Activated naive CD4-positive, alpha-beta T cell treated with anti-CD3 and anti-CD28 coated beads for 36 hours (primary cell): ENCODE measurements around the gene ZNF674. TPM values are rescaled to one million over a fixed set of nuclear protein-coding genes. Genes with fewer than 3 reads are reported as not detected.

Experiments used
- CTCF ChIA-PET: fragments of 350-600 bp; sonication (Branson Sonifier 250); formaldehyde crosslinking; loops from one replicate; lab custom pipeline; 2021; ENCODE audit warnings: antibody characterized with exemption; lab: Charles Lee
- DNase-seq: peaks from one replicate; pipeline ENCODE4 v3.0.0-alpha.2; 2020
- H3K27ac Mint-ChIP-seq: one replicate; pipeline ENCODE4 v1.8.0; 2021; ENCODE audit warnings: mild to moderate bottlenecking, mixed read lengths
- H3K27me3 Mint-ChIP-seq: one replicate; pipeline ENCODE4 v1.8.0; 2021; ENCODE audit warnings: low read depth, mixed read lengths
- H3K36me3 Mint-ChIP-seq: one replicate; pipeline ENCODE4 v1.8.0; 2021; ENCODE audit warnings: low read depth, mixed read lengths
- H3K4me1 Mint-ChIP-seq: one replicate; pipeline ENCODE4 v1.8.0; 2021; ENCODE audit warnings: low read depth, mixed read lengths
- H3K4me3 Mint-ChIP-seq: one replicate; pipeline ENCODE4 v1.8.0; 2021; ENCODE audit warnings: mild to moderate bottlenecking, moderate library complexity, mixed read lengths
- H3K9me3 Mint-ChIP-seq: one replicate; pipeline ENCODE4 v1.8.0; 2021; ENCODE audit warnings: mixed read lengths
- intact Hi-C: fragments of 100-400 bp; cut with micrococcal nuclease; formaldehyde crosslinking; loops from one replicate; pipeline ENCODE4 v1.15.1; 2023
- total RNA-seq, 2 experiments: library from RNA; stranded (reverse); gene quantifications; one replicate each; pipeline ENCODE4 v1.2.3, GENCODE V29; 2021

Gene ZNF674
- 1 to 10 TPM in 1 of 2 experiments, under 1 TPM in 1; 0.94 to 1.9 TPM for total RNA-seq

DNA sequence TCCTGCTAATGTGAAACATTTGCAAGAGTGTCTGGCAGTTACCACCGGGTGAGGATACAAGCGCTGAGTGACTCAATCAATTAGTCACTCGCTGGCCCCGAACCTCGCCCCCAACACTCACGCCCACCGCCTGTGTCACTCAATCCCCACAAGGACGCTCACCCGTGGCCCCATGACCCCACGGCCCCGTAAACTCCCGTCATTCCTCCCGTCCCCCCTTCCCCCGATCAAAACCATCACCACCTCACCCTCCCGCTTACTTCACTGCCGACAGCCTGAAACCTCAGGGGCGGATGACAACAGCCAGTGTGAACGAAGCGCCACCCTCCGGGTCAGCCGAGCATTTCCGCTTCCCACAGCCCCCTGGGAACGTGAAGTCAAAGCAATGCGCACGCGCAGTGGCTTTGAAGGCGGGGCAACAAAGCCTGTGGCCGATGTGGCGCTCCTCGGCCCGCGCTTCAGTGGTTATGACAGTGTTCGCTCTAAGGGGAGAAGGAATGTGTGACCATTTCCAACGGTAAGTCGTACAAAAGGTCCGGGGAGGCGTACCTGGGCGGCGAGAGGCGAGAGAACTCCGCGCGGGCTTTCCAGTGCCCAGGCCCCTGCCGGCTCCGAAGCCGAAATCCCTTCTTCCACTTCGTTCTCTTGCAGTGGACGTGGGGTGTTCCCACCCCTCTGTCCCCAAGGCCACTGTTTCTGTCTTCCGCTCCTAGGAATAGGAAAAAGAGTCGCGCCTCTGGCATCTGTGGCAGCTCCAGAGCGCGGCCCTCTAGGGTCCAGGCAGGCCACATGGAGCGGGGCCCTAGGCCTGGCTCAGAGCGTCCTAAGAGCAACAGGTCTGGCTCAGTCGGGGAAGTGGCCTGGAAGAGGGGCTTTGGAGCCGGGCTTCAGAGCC, at the start of gene ZNF674:
TSS of gene ZNF674 (minus strand) at position 311 of the 895 bp plus-strand sequence. CDS start 3,334 bp downstream, outside the sequence.
- CTCF ChIA-PET = no interaction called here
- H3K27ac Mint-ChIP-seq = peak within 1 kb of the TSS; percentile 98
- DNase-seq = peak; percentile 94
- peaks cover 1% of the 10 kb centered on the region for H3K9me3 Mint-ChIP-seq
- H3K4me1 Mint-ChIP-seq = peaks cover 30% of the 10 kb centered on the region
- H3K27me3 Mint-ChIP-seq = no peaks in the 10 kb centered on the region
- H3K4me3 Mint-ChIP-seq = peak within 1 kb of the TSS; percentile 95
- intact Hi-C loops = loop anchor here (1.0 kb wide), 3 partner anchors 27 to 293 kb away; no protein-coding TSS in a partner anchor
- peaks cover 6% of the 10 kb centered on the region for H3K36me3 Mint-ChIP-seq

GRCh38 chrX:46589977-46590723, 44.9 kb upstream of the ZNF674 start:
- intact Hi-C loops = loop anchor here (5.0 kb wide), 1 partner anchor 37 kb away; no protein-coding TSS in a partner anchor
- Mint-ChIP-seq H3K4me1 (peaks cover 22% of the 10 kb centered on the region), H3K27ac (no peak overlapping the region), H3K27me3 (no peaks in the 10 kb centered on the region), H3K36me3 (no peaks in the 10 kb centered on the region), H3K4me3 (no peak overlapping the region), H3K9me3 (no peaks in the 10 kb centered on the region)
- no peak for DNase-seq
- CTCF ChIA-PET = interaction anchor here (0.6 to 2.2 kb wide), 3 partner anchors 9 to 1500 kb away, joined by 3 to 6 read pairs (median 4); no protein-coding TSS in a partner anchor

DNA sequence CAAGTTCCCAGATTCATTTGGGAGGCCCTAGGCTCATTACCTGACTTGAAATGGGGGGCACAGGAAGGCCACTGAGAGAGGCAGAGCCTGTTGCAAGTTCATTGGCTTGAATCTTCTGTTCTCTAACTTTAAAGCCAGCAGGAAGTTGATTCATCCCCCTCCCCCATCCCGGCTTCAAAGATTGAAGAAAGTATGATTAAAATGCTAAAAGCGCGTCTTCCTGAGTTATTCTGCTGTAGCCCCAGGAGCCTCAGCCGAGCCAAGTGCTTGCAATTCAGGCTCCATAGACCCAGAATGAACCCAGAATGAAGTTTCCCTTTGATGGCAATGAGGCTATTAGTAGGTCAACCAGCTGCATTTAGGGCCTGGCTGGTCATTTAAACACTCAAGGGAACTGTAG, 43.0 kb upstream of the ZNF674 start:
- intact Hi-C loops = loop anchor here (5.0 kb wide), 1 partner anchor 39 kb away; no protein-coding TSS in a partner anchor
- Mint-ChIP-seq H3K27me3 (no peaks in the 10 kb centered on the region), H3K36me3 (no peaks in the 10 kb centered on the region), H3K9me3 (no peaks in the 10 kb centered on the region), H3K4me3 (peak overlapping the region; percentile 34), H3K27ac (peak overlapping the region; percentile 80), H3K4me1 (peaks cover 22% of the 10 kb centered on the region)
- CTCF ChIA-PET = interaction anchor here (0.5 to 2.2 kb wide), 5 partner anchors 11 to 202 kb away, joined by 3 to 6 read pairs (median 5); no protein-coding TSS in a partner anchor
- DNase-seq = peak; percentile 78

- peaks cover 22% of the 10 kb centered on the region for H3K4me1 Mint-ChIP-seq
- H3K27ac Mint-ChIP-seq = peak overlapping the region; percentile 80
- no peaks in the 10 kb centered on the region for H3K36me3 Mint-ChIP-seq
- CTCF ChIA-PET = interaction anchor here (0.5 to 1.3 kb wide), 3 partner anchors 9 to 203 kb away, joined by 3 to 6 read pairs (median 4); no protein-coding TSS in a partner anchor
- DNase-seq = no peak
- intact Hi-C loops = loop anchor here (5.0 kb wide), 1 partner anchor 40 kb away; no protein-coding TSS in a partner anchor
- no peaks in the 10 kb centered on the region for H3K9me3 Mint-ChIP-seq
- H3K4me3 Mint-ChIP-seq = peak overlapping the region; percentile 29
- H3K27me3 Mint-ChIP-seq = no peaks in the 10 kb centered on the region
These were observed 42.5 kb upstream of the ZNF674 start for GRCh38 chrX:46587753-46588171.

DNA sequence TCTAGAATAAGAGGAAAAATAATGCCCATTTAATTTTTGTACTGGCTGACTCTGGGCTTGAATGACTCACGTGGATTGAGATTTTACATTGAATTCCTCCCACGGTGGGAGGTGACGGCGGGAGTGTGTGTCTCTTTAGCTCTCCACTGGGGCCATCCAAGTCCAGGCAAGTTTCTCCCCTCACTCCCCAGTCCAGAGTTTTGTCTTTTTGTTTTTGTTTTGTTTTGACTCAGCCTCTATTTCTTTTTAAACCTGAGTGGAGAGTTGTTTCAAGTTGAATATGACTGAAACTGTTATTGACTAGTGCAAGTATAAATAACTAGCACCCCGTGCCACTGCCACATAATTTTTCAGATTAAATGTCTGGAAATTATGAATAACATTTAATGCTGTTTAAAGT, 41.9 kb upstream of the ZNF674 start:
- H3K36me3 Mint-ChIP-seq = no peaks in the 10 kb centered on the region
- no peaks in the 10 kb centered on the region for H3K27me3 Mint-ChIP-seq
- H3K9me3 Mint-ChIP-seq = no peaks in the 10 kb centered on the region
- peaks cover 22% of the 10 kb centered on the region for H3K4me1 Mint-ChIP-seq
- H3K4me3 Mint-ChIP-seq = peak overlapping the region; percentile 27
- no peak for DNase-seq
- H3K27ac Mint-ChIP-seq = peak overlapping the region; percentile 13
- CTCF ChIA-PET = interaction anchor here (0.9 to 1.3 kb wide), 2 partner anchors 8 to 13 kb away, joined by 3 to 4 read pairs; no protein-coding TSS in a partner anchor
- intact Hi-C loops = loop anchor here (5.0 kb wide), 1 partner anchor 40 kb away; no protein-coding TSS in a partner anchor

DNA sequence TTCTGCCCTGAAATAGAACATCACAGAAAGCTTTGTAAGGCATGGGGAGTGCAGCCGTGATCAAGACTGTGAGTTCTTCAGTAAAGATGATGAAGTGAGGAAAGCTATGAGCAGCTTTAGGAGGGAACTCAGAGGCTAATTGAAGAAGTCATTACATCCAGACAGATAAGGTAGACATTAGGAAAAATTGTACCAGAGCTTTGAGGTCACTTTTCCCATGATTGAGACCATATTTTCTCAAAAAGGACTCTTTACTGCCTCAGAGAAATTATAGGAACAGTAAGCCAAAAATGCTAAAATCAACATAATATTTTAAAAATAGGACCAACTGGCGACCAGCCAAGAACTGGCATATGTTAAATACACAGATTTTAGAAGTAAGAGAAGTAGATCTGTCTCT, 39.5 kb upstream of the ZNF674 start:
- DNase-seq = no peak
- Mint-ChIP-seq H3K27ac (no peak overlapping the region), H3K36me3 (no peaks in the 10 kb centered on the region), H3K27me3 (no peaks in the 10 kb centered on the region), H3K9me3 (no peaks in the 10 kb centered on the region), H3K4me1 (peaks cover 18% of the 10 kb centered on the region), H3K4me3 (no peak overlapping the region)
- intact Hi-C loops = loop anchor here (5.0 kb wide), 1 partner anchor 43 kb away; no protein-coding TSS in a partner anchor
- CTCF ChIA-PET = no interaction called here

DNA sequence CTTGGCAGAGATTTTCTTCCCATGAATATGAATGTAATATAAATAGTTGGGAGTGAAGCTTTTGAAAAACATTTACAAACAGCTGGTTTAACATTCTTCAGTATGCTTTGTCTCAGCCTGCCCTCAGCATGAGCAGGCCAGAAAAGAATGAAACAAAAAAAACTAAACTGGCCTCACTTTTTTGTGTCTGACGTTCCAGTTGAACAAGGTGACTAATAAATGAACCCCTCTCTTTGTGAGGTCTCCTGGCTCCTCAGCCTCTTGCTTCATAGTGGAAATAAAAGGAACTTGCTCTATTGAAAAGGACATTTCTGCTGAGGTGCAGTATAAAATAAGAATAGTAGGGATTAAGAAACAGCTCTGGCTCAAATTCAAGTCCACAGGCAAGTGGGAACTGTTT, 37.7 kb upstream of the ZNF674 start:
- intact Hi-C loops = no loop called here
- H3K4me3 Mint-ChIP-seq = no peak overlapping the region
- peaks cover 13% of the 10 kb centered on the region for H3K4me1 Mint-ChIP-seq
- H3K9me3 Mint-ChIP-seq = no peaks in the 10 kb centered on the region
- no peak overlapping the region for H3K27ac Mint-ChIP-seq
- H3K36me3 Mint-ChIP-seq = no peaks in the 10 kb centered on the region
- no peaks in the 10 kb centered on the region for H3K27me3 Mint-ChIP-seq
- no peak for DNase-seq
- CTCF ChIA-PET = interaction anchor here (1.1 kb wide), 1 partner anchor 10 kb away, joined by 3 read pairs; no protein-coding TSS in a partner anchor

- intact Hi-C loops = no loop called here
- Mint-ChIP-seq H3K27ac (no peak overlapping the region), H3K36me3 (no peaks in the 10 kb centered on the region), H3K9me3 (no peaks in the 10 kb centered on the region), H3K4me3 (no peak overlapping the region), H3K27me3 (no peaks in the 10 kb centered on the region), H3K4me1 (peaks cover 11% of the 10 kb centered on the region)
- no peak for DNase-seq
- CTCF ChIA-PET = no interaction called here
These were observed 37.1 kb upstream of the ZNF674 start for GRCh38 chrX:46582325-46582724.

- DNase-seq = no peak
- CTCF ChIA-PET = no interaction called here
- Mint-ChIP-seq H3K27me3 (no peaks in the 10 kb centered on the region), H3K36me3 (no peaks in the 10 kb centered on the region), H3K4me1 (peaks cover 22% of the 10 kb centered on the region), H3K4me3 (no peak overlapping the region), H3K9me3 (no peaks in the 10 kb centered on the region), H3K27ac (no peak overlapping the region)
- intact Hi-C loops = no loop called here
These were observed 35.4 kb upstream of the ZNF674 start for GRCh38 chrX:46580613-46581012.

GRCh38 chrX:46579250-46579649, 34.0 kb upstream of the ZNF674 start:
- H3K9me3 Mint-ChIP-seq = no peaks in the 10 kb centered on the region
- H3K36me3 Mint-ChIP-seq = no peaks in the 10 kb centered on the region
- H3K27me3 Mint-ChIP-seq = peaks cover 2% of the 10 kb centered on the region
- CTCF ChIA-PET = interaction anchor here (1.9 kb wide), 1 partner anchor 8 kb away, joined by 4 read pairs; no protein-coding TSS in a partner anchor
- intact Hi-C loops = no loop called here
- H3K4me1 Mint-ChIP-seq = peaks cover 25% of the 10 kb centered on the region
- DNase-seq = no peak
- H3K4me3 Mint-ChIP-seq = no peak overlapping the region
- no peak overlapping the region for H3K27ac Mint-ChIP-seq

DNA sequence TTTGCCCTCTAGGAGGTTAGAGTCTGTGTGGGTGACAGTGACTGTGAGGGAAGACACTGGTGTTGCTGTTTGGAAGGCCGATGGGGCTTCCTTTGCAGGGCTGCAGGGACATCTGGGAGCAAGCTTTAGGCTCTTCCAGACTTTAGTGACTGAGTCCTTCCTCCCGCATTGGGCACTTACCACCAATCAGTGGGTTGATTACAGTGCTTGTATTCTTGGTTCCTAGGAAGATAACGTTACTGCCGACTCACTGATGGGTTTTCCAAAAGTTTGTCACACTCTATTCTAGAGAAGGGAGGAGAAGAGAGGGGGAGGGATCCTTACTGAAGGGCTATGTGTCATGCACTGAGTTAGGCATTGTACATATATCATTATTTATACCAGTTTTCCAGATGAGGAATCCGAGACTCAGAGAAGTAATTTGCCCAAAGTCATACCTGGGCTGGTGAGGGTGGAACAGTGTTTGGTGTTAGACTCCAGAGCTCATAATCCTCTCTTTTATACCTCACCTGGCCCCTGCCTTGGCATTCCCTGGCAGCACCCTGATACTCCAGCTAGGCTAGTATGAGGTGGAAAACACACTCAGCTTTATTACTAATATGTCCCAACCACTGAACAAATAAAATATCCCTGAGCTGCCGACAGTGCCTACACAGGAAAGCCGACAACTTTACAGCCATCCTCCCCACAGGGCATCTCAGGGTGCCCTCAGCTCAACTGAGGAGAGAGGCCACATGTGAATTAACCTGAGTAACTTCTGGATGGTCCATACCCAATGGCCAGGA, 32.2 kb upstream of the ZNF674 start:
- H3K9me3 Mint-ChIP-seq = no peaks in the 10 kb centered on the region
- intact Hi-C loops = no loop called here
- no peaks in the 10 kb centered on the region for H3K36me3 Mint-ChIP-seq
- CTCF ChIA-PET = no interaction called here
- no peak for DNase-seq
- peaks cover 30% of the 10 kb centered on the region for H3K4me1 Mint-ChIP-seq
- no peak overlapping the region for H3K27ac Mint-ChIP-seq
- peaks cover 2% of the 10 kb centered on the region for H3K27me3 Mint-ChIP-seq
- H3K4me3 Mint-ChIP-seq = no peak overlapping the region
